ENCODE data around the gene PRDM10. TPM values are rescaled to one million over a fixed set of nuclear protein-coding genes. Genes with fewer than 3 reads are reported as not detected.

Gene PRDM10
- total RNA-seq, 1 experiment from 2014 or later = 18.9 TPM

GRCh38 chr11:129854232-129854805 lies 148.3 kb downstream of the PRDM10 start:
- no peaks in the 10 kb centered on the region for H3K36me3 Mint-ChIP-seq
- TF ChIP-seq FOXJ3 (CRISPR knock-in tag; IDR thresholded peaks at IDR 0.05; ENCODE audit: borderline replicate concordance) (no peak), TCF7 (CRISPR knock-in tag; IDR thresholded peaks at IDR 0.05; ENCODE audit: low read depth) (no peak), MAX (CRISPR knock-in tag; IDR thresholded peaks at IDR 0.05) (no peak)
- H3K27me3 Mint-ChIP-seq (ENCODE audit: low read depth) = no peaks in the 10 kb centered on the region
- ATAC-seq (no peak), DNase-seq (ENCODE audit: low spot score) (no peak)
- no peaks in the 10 kb centered on the region for H3K9me3 Mint-ChIP-seq
- ChIA-PET POLR2A (no interaction called here), CTCF (interaction anchor here (1.0 kb wide), 1 partner anchor 292 kb away, joined by 3 read pairs; no protein-coding TSS in a partner anchor)
- H3K4me3 Mint-ChIP-seq = no peak overlapping the region
- no peaks in the 10 kb centered on the region for H3K4me1 Mint-ChIP-seq
- no peak overlapping the region for H3K27ac Mint-ChIP-seq

GRCh38 chr11:129853518-129854231 lies 149.0 kb downstream of the PRDM10 start:
- ATAC-seq (no peak), DNase-seq (ENCODE audit: low spot score) (no peak)
- 0 out of 2 replicates have a peak, but pooled peaks cover 3% of the 10 kb centered on the region for H3K4me1 Mint-ChIP-seq
- H3K27me3 Mint-ChIP-seq (ENCODE audit: low read depth) = no peaks in the 10 kb centered on the region
- no peak overlapping the region for H3K4me3 Mint-ChIP-seq
- no peaks in the 10 kb centered on the region for H3K9me3 Mint-ChIP-seq
- no peaks in the 10 kb centered on the region for H3K36me3 Mint-ChIP-seq
- TF ChIP-seq GABPB1 (CRISPR knock-in tag; IDR thresholded peaks at IDR 0.05) = peak; percentile 94
- no peak for TF ChIP-seq MYBL2 (CRISPR knock-in tag; IDR thresholded peaks at IDR 0.05)
- POLR2A ChIA-PET = no interaction called here
- CTCF ChIA-PET = interaction anchor here (1.0 kb wide), 1 partner anchor 293 kb away, joined by 3 read pairs; no protein-coding TSS in a partner anchor
- no peak overlapping the region for H3K27ac Mint-ChIP-seq

GRCh38 chr11:129852125-129852740 lies 150.4 kb downstream of the PRDM10 start:
- Mint-ChIP-seq H3K9me3 (no peaks in the 10 kb centered on the region), H3K27me3 (ENCODE audit: low read depth) (no peaks in the 10 kb centered on the region), H3K27ac (no peak overlapping the region), H3K36me3 (no peaks in the 10 kb centered on the region), H3K4me3 (no peak overlapping the region), H3K4me1 (0 out of 2 replicates have a peak, but pooled peaks cover 3% of the 10 kb centered on the region)
- ChIA-PET CTCF (no interaction called here), POLR2A (no interaction called here)
- TF ChIP-seq ZNF671 (CRISPR knock-in tag; IDR thresholded peaks at IDR 0.05) (no peak), MLX (CRISPR knock-in tag; IDR thresholded peaks at IDR 0.05) (no peak), FOXK1 (CRISPR knock-in tag; IDR thresholded peaks at IDR 0.05) (no peak), IRF2 (CRISPR knock-in tag; IDR thresholded peaks at IDR 0.05; ENCODE audit: borderline replicate concordance, low read depth) (no peak), TEAD1 (CRISPR knock-in tag; IDR thresholded peaks at IDR 0.05) (no peak)
- DNase-seq (ENCODE audit: low spot score) (no peak), ATAC-seq (no peak)

Other genes with a start within 250 kb of the PRDM10 start
- gene TMEM45B, start 187.0 kb downstream of the PRDM10 start, total RNA-seq (2021) = 0.25 to 0.59 TPM (median 0.37 TPM) in 3 replicates
- 30.7 to 35.5 TPM (median 31.4 TPM) in 3 replicates for gene NFRKB, start 107.3 kb downstream of the PRDM10 start, total RNA-seq (2021)
- 340 to 353 TPM (median 345 TPM) in 3 replicates for gene APLP2, start 67.1 kb upstream of the PRDM10 start, total RNA-seq (2021)
- 27.5 to 33.9 TPM (median 27.8 TPM) in 3 replicates for gene ST14, start 156.9 kb upstream of the PRDM10 start, total RNA-seq (2021)